IPS-NIHi11 (cell line): ENCODE results near the gene SNX12.
"Not testable (repeated sequence)": the region's sequence is repeated elsewhere in the genome, so short reads cannot be mapped to it uniquely, and the experiment has no call there.

Source experiments
- DNase-seq: peaks from one replicate; pipeline ENCODE4 v3.0.0; 2012; ENCODE audit warnings: mixed read lengths, low spot score

SNX12 gene

GRCh38 chrX:71091263-71091662 is 23.1 kb upstream of the SNX12 start:
- DNase-seq, result no peak

DNA sequence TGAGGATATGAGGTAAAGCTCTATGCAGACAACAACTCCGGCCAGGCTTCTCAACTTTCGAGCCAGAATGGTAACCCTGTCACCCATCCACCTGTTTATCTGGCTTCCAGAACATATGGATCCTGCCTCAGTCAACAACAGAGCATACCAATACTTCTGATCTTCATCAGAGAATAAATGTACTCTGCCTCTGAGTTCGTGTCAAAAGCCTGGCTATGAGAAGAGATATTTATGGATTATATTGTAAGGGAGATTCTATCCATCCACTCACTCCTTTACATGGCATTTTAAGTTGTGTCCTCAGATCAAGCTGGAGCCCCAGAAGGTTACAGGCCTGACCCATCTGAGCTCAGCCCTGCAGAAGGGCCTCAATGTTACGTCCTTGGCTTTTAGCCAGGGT is 17.8 kb upstream of the SNX12 start:
- no peak for DNase-seq

DNA sequence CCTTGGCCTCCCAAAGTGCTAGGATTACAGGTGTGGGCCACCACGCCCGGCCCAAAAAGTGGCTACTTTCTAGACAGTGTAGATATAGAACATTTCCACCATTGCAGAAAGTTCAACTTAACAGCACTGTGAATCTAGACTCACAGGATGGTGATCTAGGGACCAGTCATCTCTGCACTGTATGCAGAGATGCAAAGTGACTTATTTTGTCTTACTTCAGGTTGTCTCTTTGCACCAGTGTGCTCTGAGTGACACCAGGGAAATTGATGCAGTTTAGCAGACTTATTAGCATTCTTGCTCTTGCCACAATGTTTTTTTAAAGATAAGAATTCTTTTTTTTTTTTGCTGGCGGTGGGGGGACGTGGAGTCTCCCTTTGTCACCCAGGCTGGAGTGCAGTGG is 14.7 kb upstream of the SNX12 start:
- no peak for DNase-seq

DNA sequence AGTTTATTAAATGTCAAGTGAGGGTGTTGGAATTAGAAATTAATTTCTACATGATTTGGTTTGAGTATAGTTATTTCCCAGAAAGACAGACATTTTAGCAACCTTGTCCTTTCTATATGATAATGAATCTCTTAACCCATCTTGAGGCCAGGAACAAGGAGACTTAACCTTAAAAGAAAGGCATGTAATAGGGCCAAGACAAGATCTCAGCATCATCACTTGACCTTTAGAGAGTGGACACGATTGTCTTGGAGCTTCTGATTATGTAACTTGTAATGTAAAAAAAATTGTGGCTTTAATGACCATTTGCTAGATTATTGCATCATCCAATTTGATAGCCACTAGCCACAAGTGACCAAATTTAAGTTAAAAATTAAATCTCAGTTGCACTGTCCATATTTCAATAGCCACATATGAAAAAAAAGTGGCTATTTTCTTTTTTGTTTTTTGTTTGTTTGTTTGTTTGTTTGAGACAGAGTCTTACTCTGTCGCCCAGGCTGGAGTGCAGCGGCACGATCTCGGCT is 14.1 kb upstream of the SNX12 start:
- no peak for DNase-seq

DNA sequence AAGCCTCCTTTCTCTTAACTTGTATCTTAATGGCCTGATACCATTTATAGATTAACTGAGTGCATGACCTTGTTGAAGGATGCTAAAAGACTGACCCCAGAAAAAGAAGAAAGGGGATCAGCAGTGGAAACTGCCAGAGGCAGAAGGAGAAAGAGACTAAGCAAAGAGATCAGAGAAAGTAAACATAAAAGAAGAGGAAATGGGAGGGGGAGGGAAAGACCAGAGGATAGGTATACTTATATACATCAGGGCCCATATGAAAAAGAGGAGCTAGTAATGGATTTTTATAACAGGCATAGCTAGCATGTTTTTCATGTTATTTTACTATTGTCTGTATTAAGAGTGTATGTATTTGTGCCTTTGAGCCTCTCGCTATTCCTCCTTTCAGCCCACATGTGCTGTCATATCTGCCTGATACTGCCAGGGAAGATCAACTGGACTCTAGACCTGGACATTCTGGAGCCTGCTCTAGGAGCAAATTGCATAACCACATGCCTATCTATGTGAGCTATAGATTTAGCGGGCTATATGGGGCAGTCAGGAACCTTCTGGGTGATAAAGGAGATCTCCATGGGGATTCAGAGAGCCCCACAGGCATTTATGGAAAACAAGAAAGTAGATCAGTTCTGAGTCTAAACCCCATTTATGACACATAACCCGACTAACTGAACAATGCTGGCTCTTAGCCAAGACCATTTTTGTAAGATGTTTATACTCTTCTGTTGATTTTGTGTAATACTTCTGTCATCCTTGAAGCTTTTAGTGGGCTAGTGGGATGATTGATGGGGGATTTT is 13.4 kb upstream of the SNX12 start:
- DNase-seq, result no peak

- DNase-seq, result no peak
Measured at GRCh38 chrX:71070531-71070930, 2.4 kb upstream of the SNX12 start.

DNA sequence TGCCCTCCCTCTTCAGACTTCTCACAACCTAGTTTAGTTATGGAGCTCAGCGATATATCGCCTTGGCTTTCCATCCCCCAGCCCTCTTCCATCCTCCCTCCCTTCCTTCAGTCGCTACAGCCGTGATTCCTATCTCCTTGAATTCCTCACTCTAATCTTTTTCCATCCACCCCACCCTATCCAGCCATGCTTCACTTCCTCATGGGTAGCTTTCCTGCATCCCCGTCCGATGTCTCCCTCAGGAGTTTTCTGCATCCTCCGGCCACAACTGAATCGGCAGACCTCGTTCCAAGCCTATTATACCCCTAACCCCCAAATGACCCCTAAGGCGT is 456 bp downstream of the SNX12 start:
- DNase-seq, result no peak

GRCh38 chrX:71067089-71067488 is 1.0 kb downstream of the SNX12 start:
- no peak for DNase-seq

DNA sequence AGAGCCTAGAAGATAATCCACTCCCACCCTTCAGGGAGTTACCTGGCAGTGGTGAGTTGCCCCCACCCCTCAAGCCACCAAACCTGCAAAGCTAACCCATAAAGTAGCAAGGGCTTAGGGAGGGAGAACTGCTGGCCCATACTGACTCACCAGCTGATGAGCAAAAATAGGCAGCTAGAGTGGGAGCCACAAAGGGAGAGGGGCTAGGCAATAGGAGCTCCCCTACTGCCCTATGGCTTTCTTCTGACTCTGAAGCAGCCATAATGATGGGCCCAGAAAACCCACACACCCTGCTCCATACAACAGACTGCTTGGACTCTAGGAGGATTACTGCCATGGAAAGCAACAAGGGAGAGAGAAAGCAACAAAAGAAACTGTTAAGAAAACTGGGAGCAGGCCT is 8.0 kb downstream of the SNX12 start:
- no peak for DNase-seq

DNA sequence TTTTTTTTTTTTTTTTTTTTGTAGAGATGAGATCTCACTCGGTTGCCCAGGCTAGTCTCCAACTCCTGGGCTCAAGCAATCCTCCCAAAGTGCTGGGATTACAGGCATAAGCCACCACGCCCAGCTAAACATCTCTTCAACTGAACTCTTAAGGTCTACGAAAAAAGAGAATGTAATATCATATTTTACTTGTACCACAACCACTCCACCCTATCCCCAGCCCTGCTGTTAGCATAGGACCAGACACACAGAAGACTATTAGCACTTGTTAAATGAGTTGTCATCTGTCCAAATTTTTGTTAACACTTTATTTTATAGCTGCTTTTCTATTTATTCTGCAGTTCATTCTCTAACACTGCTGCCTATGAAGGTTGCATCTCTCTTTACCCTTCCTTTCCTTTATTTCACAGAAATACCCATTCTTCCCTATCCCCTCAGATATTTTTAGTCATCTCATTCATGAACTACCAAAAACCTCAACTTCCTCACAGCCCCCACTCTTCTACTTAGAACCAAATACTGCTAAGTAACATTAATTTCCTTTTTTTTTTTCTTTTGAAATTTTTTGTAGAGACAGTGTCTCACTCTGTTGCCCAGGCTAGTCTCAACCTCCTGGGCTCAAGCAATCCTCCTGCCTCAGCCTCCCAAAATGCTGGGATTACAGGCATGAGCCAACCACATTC is 10.1 kb downstream of the SNX12 start:
- no peak for DNase-seq

DNA sequence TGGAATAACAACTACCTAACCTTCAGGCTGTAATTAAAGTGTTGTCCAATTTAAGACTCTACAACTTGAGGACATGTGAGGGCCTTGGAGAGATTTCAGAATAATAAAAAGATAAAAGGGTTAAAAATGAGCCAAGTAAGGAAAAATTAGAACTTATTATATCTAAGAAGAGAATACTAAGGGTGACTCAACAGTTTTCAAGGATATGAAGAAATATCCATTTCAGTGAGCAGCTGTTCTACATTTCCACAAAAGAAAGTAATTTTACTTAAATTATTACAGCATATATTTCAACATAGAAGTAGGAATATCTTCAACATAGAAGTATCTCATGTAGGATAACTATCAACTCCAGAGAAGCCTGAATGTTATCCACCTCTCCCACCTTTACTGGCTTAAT is 11.3 kb downstream of the SNX12 start:
- DNase-seq, result no peak

GRCh38 chrX:71053217-71053621 is 14.9 kb downstream of the SNX12 start:
- DNase-seq, result peak; percentile 66

GRCh38 chrX:71052721-71053120 is 15.4 kb downstream of the SNX12 start:
- no peak for DNase-seq

DNA sequence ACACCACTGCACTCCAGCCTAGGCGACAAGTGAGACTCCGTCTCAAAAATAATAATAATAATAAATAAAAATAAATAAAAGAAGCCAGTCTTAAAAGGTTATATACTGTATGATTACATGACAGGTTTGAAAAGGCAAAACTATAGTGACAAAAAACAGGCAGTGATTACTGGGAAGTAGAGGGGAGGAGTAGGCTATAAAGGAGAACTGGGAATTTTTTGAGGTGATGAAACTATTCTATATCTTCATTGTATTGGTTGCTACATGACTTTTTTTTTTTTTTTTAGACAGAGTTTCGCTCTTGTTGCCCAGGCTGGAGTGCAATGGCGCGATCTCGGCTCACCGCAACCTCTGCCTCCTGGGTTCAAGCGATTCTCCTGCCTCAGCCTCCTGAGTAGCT is 20.2 kb downstream of the SNX12 start:
- not testable (repeated sequence) for DNase-seq

DNA sequence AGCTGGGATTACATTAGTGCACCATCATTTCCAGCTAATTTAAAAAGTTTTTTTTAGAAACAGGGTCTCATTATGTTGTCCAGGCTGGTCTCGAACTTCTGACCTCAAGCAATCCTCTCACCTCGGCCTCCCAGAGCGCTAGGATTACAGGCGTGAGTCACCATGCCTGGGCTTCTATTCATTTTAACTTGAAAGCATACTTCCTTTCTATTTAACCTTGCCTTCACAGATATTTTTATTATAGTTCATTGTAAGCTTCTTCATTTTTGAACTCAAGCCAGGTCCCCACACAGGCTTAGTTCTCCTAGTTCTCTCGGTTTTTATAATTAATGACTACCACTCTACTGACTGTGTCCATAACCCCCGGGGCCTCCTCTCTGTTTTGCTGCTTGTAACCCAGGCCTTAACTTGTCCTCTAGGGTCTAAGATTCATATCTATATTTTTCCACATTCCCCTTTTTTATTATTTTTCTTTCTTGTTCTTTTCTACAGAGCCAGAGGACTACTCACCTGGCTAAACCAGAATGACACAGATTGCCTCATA is 50.7 kb downstream of the SNX12 start:
- no peak for DNase-seq
